Erythroblast (primary cell): ENCODE results near the gene ANGEL1.

Source experiments
- GATA1 ChIP-seq: IDR thresholded peaks from 2 replicates; pipeline ENCODE4 v1.6.1; 2011; ENCODE audit warnings: low read depth, mild to moderate bottlenecking, control low read depth, low read length, moderate library complexity
- POLR2A ChIP-seq: IDR thresholded peaks from 2 replicates; pipeline ENCODE4 v1.6.1; 2011; ENCODE audit warnings: mild to moderate bottlenecking, low read length

DNA sequence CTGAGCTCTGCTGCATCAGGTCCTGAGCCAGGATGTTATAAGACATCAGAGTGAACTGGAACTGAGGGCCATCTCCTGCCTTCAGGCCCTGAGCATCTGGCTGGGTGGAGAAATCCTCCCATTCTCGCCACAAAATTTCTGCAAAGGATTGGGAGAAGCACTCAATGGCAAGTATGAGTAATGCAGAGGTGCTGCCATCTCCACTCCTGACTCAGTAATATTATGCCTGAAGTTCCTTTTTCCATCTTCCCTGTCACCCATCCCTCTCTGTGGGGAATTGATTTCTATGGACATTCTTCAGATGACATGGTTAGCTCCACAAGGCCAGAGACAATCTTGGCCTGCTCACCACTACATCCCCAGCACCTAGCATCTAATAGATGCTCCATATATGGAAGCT, 4.7 kb downstream of the ANGEL1 start:
- TF ChIP-seq POLR2A = no peak
- no peak for TF ChIP-seq GATA1
